ENCODE results near the gene CCDC149. TPM values are rescaled to one million over a fixed set of nuclear protein-coding genes. Genes with fewer than 3 reads are reported as not detected.

Gene CCDC149
- total and polyA plus RNA-seq, 2 of the 8 experiments (the other 6 are each of a cell fraction or from before 2014, with no cell fraction given), result 2.2 to 5.6 TPM

DNA sequence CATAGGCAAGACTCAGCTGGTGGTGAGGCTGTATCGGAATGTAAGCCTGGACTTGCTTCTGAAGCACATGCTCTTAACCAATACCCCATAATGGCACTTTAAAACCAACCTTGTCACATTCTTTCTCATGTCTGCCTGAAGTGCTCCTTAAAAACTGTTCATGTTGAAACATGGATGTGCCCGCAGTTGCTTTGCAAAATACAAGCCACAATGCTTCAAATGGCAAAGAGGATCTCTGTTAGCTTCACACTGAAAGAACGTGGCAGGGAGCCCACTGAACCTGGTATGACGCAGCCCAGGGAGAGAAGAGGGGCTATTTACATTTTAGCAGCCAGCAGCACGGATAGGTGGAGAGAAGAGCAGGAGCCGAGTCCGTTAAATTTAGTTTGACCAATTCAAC, 88.1 kb downstream of the CCDC149 start (continued):
- TF ChIP-seq KDM5A (IDR thresholded peaks at IDR 0.05; ENCODE audit: low read length) (no peak), POLR2AphosphoS5 (IDR thresholded peaks at IDR 0.05; ENCODE audit: low read depth, low read length) (no peak), KDM1A (IDR thresholded peaks at IDR 0.05; ENCODE audit: borderline replicate concordance, low read length) (no peak)
